GM19372 (cell line): ENCODE measurements around the gene VSX2.

Experiments
- ATAC-seq: cut with Tn5 transposase; IDR thresholded peaks from one replicate; pipeline ENCODE4 v1.9.1; 2021; ENCODE audit warnings: mild to moderate bottlenecking, low read depth, moderate library complexity; ENCODE audit not compliant: unreplicated experiment

VSX2 gene

DNA sequence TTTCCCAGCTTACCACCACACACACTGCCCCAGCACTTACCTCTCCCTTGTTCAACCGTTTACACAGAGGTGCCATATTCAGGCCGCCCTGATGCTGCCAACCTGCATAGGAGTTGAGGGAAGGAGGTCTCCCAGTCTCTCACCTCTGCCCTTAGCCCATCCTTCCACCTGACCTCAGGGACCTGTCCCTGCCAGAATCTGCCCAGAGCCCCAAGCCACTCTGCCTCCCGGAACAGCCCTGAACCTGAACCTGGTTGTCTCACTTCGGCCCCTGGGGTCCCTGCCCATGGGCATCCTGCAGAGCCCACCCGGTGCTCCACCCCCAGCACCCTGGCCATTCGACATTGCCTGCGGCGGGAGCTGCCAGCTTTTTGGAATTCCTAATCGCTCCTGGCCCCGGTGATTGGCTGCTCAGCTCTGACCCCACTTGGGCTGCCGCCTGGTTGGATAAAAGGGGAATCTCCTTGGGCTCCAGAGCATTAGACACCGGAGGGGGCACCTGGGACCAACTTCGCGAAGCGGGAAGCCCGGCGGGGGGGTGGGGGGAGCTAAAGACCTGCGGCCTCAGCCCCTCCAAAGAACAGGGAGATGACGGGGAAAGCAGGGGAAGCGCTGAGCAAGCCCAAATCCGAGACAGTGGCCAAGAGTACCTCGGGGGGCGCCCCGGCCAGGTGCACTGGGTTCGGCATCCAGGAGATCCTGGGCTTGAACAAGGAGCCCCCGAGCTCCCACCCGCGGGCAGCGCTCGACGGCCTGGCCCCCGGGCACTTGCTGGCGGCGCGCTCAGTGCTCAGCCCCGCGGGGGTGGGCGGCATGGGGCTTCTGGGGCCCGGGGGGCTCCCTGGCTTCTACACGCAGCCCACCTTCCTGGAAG lies at the start of gene VSX2:
VSX2 (plus strand) TSS at position 476 of the 874 bp plus-strand sequence; CDS start at position 589, 113 bp downstream.
- ATAC-seq, result no peak

DNA sequence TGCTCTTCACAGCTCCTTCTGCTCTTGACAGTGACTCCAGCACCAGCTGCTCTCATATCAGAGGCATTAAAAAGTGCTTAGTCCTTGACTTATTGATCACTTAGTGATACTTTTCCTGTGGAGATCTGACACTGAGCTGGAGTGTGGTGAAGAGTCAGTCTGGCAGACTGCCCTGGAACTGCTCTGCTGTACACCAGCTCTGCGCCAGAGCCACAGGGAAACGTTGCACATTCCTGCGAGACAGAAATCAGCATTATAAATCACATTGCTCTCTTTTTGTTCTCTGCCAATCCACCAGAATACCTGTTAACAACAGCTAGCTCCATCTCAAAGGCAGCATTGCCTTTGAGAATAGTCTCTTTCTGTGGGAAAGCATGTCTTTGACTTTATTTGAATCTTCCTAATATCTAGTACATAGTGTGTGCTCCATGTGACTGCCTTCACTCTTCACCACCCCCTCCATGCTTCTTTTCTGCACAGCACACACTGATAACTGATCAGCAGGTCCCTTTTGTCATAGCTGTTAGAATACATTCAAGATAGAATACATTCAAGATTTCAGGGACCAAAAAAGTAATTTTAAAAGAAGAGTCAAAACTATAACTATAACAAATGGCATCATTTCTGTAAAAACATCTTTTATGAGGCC lies 48.2 kb upstream of the VSX2 start:
- ATAC-seq, result no peak

DNA sequence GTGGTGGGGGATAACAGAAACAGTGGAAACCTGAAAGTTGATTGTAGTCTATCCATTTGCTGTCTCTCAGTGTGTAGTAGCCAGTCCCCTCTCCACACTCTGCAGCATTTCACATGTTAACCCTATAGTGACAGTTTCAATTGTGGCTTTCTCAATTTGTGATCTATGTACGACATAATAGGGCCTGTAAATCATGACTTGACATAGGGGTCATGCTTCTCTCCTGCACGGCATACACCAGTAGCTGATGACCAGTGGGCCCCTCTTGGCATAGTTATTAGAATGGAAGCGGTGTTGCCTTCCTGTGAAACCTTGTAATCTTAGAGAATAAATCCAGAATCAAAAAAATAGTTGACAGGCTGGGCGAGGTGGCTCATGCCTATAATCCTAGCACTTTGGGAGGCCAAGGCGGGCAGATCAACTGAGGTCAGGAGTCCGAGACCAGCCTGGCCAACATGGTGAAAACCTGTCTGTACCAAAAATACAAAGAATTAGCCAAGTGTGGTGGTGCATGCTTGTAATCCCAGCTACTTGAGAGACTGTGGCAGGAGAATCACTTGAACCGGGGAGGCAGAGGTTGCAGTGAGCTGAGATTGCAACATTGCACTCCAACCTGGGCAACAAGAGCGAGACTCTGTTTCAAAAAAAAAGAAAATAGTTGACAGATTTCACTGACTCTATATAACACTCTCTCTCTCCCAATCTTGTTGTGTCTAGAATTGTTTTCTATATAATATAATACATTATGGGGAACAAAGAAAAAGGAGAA lies 44.6 kb upstream of the VSX2 start:
- no peak for ATAC-seq

DNA sequence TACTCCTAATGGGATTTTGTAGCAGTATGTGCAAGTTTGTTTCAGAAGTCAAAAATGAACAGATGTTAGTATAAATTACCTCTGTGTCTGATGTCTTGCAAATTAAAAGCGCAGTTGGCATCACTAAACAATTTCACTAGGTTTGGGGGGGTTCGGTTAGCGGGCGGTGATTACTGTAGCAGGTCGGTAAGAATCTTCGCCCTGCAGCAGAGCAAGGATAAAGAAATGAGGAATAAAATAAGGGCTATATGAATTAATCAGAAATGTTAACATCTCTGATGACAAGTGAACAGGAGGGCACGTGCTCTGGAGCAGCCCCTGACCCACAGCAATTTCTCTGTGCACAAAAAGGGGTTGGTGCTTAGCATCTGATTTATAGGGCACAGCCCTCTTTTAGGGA lies 43.6 kb upstream of the VSX2 start:
- no peak for ATAC-seq

DNA sequence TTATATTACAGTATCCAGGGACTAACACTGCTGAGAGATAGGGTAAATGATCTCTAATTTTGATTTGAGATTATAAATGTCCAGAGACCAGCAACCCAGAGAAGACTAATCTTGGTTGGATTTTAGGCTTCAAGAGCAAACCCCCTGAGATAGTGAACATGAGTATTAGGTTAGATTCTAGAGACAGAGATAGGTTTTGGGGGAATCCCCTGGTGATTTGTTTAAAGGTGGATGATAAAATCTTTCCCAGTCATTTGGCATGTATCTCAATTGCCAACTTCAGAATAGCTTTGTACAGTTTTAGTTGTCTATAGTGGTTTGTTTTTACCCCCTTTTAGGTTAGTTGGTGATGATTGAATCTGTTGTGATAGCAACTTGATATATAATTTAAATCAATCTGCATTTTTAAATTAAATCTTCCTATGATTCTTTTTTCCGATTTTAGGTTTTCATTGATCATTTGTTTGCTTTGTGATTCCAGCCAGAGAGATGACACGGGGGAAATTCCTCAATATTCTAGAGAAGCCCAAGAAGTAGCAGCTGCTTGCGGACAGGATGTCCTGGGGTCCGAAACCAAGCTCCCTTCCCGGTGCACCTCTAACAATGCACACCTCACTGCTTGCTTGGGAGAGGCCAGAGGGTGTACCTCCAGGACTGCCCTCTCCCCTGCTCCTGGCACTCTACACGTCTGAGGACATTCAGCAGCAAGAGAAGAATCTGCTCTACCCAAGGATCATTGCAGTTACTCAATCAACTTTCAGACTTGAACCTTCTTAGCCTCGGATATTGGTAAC lies 40.6 kb upstream of the VSX2 start:
- ATAC-seq, result no peak

DNA sequence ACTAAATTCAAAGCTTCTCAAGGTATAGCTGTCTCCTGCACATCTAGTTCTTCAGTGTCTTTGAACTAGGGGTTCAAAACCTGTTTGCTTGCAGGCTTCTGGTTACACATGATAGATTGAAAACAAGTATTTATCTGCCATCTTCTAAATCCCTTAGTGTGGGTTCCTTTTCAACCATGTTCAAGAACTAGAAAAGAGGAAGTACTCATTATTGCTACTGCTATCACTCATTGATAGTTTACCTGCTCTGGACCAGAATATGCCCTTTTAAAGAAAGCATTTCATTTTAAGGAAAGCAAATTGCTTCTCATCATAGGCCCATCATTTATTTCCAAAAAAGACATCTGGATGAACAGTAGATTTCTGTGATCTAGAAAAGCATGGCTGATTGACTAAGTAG lies 37.1 kb upstream of the VSX2 start:
- no peak for ATAC-seq

DNA sequence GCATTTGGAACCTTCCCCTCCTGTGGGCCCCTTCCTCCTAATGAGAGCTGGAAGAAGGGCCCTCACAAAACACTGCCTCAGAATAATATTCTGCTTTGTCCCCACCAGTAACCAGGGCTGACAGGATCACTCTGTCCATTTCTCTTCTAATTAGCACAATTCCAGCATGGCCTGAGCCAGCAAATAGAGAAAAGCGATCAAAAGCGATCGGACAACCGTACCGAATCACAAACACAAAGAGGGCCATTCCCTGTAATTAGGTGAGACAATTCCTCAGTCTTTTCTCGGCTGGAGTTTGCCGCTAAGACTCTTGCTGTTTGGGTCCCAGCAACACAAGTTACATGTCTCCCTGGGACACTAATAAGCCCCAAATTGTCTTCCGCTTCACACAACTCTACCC lies 35.6 kb upstream of the VSX2 start:
- no peak for ATAC-seq

DNA sequence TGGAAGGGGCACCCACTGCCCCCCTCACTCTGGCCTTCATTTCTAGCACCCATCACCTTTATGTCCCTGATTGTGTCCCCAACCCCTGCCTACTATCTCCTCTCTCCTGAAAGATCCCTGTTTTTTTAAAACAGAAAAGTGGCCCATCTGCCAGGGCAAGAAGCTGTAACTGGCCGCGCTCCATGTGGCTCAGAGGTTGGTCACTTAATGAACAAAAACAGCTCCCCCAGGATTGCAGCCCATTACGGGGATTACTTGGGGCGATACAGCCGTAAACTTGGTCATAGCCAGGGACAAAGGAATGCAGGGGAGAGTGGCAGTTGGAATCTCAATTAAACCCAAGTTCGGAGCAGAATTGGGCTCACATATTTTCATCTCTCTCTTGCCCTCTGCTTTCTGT lies 34.8 kb upstream of the VSX2 start:
- no peak for ATAC-seq

DNA sequence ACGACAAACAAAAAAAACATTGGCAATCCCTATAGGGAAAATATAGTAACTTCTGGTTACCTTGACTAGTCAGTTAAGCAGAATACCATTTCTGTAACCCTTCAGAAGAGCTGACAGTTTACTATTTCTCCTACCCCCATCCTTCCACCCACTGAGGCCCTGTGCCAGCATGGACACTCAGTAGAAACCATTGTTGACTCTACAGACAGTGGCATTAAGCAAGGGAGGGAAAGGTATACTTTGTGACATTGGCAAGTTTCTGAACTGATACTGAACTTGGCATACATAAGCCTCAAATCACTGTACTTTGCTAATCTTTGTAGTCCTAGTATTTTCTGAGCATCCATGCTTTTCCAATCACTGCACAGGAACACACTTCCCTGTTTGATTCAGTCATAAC lies 33.4 kb upstream of the VSX2 start:
- ATAC-seq, result no peak

DNA sequence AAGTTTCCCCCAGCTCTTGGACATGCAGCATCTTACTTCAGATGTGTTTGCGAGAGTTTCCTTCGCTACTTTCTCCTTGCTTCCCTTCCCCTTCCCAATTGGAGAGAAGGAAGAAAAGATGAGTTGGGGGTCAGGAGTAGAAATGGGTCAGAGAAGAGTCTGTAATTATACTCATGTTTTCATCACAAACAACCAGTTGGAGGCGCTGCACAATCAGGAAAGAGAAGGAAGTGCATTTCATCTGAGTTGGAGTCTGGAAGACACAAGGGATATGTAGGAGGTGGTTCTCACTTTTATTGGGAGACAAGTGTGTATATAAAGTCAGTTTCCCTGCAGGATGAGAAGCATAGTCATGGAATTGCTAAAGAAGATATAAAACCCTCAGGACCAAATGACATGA lies 31.3 kb upstream of the VSX2 start:
- ATAC-seq, result no peak

DNA sequence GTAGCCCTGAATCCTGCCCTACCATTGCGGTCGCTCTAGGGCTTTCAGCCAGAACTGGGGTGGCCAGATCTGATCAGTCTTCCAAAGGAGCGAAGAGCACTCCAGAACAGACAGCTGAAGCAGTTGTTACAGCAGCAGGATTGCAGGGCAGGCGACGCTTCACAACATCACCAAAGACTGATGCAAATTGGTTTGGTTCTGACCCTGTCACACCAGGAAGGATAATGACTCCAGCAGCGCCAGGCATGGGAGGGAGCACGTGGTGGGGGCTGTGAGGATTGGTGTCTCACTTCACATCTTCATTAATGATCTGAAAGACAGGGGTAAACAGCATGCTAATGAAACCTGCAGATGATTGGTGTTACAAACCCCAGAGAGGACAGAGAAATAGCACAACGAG lies 30.6 kb upstream of the VSX2 start:
- ATAC-seq, result no peak

DNA sequence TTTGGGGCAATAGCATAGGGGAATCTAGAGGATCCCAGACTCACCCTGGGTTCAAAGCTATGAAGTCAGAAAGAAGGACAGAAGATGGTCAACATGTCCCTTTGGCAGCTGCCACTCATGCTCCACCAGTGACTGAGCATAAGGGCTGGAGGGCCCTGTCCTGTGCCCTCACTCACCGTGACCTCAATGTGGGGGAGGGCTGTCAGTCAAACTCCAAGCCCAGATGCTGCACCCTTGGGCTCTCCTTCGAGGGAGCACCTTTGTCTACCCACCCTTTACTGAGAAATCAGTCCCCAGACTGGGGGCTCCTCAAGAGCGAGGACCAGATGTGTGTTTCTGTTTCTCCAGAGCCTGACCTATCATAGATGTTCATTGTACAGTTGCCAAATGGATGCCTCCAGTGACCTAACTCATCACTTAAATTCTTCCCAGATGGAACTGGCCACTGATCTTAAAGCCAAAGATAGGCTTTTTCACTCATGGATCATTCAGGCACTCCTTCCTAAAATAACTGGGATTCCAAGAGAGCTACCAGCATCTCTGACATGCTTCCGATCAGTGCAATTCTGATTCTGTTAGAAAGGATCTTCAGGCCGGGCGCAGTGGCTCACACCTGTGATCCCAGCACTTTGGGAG lies 27.2 kb upstream of the VSX2 start:
- ATAC-seq, result no peak

DNA sequence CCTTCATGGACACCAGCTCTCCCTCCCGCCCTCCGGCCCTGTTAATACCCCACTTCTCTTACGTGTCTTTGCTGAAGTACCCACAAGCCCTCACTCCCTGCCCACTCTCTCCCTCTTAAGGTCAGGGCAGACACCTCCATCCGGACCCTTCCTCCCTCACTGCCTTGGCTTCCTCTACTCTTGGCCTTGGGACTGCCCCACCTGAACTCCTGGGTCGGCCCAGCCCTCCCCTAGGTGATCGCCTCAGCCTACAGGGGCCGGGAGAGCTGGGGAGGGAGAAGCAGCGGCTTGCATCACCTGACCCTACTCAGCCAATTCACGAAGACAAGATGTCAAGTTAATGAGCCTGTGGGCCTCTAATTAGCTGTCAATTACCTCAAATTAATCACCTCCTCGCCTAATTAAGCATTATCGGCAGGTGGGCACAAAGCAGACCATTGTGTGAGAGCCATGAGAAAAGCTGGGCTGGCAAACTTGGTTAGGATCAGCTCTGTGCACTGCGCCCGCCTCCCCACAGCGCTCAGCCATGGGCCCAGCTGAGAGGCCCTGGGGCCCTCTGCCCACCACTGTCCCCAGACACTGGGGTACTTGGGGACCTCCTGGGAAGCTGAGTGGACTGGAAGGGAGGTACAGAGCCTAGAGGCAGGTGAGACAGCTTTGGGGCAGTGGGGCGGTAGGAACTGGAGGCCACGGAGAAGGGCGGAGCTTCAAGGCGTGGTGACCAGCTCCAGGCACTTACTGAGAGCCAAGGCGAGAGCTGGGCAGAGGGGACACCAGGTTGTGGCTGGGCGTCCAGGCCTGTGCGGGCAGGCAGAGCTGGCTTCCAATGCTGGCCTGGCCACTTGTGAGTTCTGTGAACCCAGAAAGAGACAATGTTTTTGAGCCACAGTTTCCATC lies 25.1 kb upstream of the VSX2 start:
- ATAC-seq, result no peak

DNA sequence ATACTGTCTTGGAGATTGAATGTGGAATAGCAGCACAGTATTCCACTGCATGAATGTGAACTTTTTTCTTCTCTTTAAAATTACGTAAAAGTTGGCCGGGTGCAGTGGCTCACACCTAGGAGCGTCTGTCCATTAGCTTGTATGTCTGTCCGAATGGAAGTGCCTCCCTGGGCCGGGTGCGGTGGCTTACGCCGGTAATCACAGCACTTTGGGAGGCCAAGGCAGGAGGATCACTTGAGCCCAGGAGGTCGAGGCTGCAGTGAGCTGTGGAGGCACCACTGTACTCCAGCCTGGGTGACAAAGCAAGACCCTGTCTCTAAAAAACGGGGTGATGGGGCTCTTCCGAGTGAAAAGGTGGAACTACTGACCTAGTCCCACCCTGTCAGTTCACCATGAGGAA lies 22.6 kb upstream of the VSX2 start:
- ATAC-seq, result no peak

DNA sequence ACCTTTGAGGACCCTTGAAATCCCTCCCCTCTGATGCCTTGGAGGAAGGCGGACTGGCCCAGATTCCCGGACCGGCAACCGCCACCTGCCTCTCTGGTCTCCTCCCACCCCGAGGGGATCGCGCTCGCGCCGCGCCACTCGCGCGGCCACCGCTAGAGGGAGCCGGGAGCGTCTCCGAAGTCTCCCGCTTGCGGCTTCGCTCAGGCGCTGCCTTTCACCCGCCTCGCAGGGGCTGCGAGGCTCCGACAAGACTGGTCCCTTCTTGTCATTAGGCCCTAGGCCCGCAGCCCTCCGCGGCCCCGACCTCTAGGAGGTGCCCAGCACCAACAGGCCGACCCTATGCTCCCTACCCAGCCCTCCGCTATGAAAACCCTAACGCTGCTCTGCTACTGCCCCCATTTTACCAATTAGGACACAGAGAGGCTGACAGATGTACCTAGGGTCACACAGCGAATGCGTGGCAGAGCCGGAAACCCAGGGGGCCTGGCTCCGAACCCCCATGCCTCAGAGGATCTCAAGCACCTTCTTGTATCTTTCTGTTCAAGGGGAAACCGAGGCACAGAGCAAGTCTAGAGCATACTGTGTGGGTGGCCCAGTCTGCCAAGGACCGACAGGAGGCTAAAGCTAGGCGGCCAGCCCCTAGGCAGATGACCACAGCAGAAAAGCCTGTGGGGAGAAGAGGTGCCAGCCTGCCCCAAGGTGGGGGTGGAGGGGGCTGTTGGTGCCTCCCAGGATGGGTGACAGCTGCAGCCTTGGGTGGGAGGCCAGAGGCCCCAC lies 21.4 kb upstream of the VSX2 start:
- no peak for ATAC-seq

DNA sequence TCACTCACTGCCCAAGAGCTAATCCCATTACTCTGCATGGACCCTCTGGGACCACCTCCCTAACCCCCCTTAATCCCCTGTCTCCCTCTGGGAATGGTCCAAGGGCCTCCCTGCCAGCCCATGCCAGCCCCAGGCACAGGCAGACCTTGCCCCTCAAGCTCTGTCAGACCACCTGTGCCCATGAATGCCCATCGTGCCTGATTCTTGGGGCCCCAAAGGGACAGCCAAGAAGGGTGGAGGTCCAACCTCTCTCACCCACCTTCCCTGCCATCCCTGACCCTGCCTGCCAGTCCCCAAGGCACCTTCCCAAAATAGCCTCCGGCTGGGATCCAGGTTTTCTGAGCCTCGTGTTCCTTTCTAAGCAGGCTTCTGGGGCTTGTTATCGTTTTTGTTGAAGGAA lies 20.8 kb upstream of the VSX2 start:
- ATAC-seq, result no peak

DNA sequence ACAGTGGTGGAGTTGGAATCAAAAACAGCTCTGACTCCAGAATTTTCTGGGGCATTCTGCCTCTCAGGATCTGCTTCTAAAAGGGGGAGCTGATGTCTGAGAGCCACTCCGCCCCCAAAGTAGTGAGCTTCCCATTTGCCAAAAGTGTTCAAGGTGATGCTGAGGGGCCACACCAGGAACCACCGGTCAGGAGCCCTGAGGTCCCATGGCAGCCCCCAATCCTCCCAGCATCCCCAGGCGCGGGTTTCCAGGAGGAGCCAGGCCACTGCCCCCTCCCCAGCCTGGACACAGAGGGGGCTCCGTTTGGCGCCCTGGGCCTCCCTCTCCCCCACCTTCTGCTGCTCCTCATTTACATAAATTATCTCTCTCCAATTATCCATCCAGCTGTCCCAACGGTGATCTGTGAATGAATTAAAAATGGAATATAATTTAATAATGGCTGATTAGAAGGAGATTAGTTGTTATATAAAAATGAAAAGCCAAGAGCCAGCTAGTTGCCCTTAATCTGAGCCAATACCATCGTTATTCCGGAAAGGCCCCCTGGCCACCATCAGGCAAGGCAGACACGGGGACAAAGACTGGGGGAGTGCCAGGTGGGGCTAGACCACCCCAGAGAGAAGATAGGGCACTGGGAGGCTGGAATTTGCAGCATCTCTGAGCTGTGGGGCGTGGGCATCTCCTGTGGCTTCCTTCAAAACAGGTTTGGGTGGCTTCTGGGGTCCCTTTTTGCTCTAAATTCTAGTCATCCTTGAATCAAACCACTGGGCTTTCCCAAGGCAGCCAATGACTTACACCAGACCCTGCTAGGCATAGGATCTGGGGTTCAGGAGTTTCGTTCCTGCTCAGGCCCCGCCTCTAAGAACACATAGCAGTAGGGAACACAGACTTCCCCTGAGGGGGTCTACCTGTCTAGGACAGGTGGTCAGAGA lies 19.7 kb upstream of the VSX2 start:
- ATAC-seq, result no peak
